D721Med (cell line): ENCODE results near the gene MXRA7.
"Not testable (repeated sequence)": the region's sequence is repeated elsewhere in the genome, so short reads cannot be mapped to it uniquely, and the experiment has no call there.

Experiments
- DNase-seq: peaks from one replicate; pipeline ENCODE4 v3.0.0; 2011; ENCODE audit warnings: low spot score; ENCODE audit not compliant: insufficient read length
- FAIRE-seq: peaks from 2 replicates; lab custom pipeline; 2011; peaks lifted over from hg19 to GRCh38; lab: Jason Lieb, UNC
- TF ChIP-seq, protein P1 (sequence below): IDR thresholded peaks from 2 replicates; pipeline ENCODE4 v1.5.1; 2012; ENCODE audit warnings: mild to moderate bottlenecking, control low read depth; ENCODE audit not compliant: insufficient read depth; ENCODE audit errors: missing control alignments

MXRA7 gene

DNA sequence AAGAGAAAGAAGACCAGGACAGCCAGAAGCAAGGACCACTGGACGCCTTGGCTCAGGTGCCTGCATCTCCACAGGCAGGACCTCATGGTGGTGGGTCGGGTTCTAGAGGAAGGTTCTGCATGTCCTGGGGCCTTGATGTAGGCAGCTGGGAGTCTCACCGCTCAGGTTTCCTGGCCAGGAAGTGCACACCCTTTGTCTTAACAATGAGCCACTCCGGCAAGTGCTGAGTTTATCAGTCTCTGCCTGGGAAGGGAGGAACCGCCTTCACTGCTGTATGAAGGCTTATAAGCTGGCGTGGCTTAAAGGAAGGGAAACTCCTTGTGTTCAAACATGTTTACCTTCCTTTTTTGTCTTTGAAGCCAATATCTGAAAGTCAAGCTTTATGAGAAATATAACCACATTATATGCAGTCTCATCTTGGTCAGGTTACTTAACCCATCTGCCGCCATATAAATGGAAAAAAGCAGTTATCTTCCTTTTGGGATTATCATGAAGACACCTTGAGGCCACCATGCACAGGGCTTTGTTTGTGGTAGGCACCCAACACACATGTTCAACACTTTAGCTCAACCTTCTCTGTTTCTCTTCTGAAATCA, 67.1 kb downstream of the MXRA7 start, which contains the start of gene ST6GALNAC1:
Gene ST6GALNAC1, minus strand, starts transcription at position 205 of the 596 bp plus-strand sequence. Its CDS starts 119 bp downstream, at position 86.
- TF ChIP-seq, protein P1, sequence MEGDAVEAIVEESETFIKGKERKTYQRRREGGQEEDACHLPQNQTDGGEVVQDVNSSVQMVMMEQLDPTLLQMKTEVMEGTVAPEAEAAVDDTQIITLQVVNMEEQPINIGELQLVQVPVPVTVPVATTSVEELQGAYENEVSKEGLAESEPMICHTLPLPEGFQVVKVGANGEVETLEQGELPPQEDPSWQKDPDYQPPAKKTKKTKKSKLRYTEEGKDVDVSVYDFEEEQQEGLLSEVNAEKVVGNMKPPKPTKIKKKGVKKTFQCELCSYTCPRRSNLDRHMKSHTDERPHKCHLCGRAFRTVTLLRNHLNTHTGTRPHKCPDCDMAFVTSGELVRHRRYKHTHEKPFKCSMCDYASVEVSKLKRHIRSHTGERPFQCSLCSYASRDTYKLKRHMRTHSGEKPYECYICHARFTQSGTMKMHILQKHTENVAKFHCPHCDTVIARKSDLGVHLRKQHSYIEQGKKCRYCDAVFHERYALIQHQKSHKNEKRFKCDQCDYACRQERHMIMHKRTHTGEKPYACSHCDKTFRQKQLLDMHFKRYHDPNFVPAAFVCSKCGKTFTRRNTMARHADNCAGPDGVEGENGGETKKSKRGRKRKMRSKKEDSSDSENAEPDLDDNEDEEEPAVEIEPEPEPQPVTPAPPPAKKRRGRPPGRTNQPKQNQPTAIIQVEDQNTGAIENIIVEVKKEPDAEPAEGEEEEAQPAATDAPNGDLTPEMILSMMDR = no peak
- DNase-seq = no peak
- FAIRE-seq = no peak

DNA sequence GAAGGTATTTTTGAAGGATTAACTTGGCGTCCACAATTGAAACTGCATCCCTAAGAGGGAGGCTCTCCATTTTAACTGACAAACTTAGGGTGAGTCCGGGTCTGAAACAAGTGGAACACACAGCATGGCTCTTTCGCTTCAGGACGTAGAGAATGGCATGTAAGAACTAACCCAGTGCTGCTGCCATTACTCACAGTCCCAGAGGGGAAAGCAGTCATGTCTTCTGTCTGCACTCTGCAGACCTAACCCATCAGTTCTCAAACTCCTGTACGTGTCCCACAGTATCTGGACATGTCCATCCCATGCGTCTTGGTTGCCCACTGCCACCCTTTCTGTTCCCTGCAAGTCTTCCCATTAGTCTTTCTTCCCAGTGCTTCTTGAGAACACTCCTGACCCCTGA, 67.8 kb downstream of the MXRA7 start:
- TF ChIP-seq, protein P1 = no peak
- DNase-seq = no peak
- FAIRE-seq = no peak

DNA sequence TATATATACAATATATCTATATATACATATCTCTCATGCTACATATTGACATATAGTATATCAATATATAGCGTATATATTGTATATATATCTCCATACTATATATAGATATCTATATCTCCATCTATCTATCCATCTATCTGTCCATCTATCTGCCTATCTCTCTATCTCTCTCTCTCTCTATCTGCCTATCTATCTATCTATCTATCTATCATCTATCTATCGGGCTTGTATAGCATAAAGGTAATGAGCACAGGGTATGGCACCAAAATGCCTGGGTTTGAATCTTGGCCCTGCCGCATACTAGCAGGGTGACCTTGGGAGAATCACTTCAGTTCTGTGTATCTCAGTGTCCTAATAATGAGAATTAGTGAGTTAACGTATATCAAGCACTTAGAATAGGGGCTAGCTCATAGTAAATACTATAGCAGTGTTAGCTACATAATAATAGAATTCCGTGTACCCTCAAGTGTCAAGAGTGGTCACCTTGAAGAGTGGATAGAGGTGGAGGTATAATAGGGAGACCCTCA, 68.7 kb downstream of the MXRA7 start:
- TF ChIP-seq, protein P1 = no peak
- no peak for DNase-seq
- FAIRE-seq = no peak

- FAIRE-seq (no peak), DNase-seq (no peak)
- TF ChIP-seq, protein P1 = no peak
These were observed 69.3 kb downstream of the MXRA7 start for GRCh38 chr17:76641501-76641900.

DNA sequence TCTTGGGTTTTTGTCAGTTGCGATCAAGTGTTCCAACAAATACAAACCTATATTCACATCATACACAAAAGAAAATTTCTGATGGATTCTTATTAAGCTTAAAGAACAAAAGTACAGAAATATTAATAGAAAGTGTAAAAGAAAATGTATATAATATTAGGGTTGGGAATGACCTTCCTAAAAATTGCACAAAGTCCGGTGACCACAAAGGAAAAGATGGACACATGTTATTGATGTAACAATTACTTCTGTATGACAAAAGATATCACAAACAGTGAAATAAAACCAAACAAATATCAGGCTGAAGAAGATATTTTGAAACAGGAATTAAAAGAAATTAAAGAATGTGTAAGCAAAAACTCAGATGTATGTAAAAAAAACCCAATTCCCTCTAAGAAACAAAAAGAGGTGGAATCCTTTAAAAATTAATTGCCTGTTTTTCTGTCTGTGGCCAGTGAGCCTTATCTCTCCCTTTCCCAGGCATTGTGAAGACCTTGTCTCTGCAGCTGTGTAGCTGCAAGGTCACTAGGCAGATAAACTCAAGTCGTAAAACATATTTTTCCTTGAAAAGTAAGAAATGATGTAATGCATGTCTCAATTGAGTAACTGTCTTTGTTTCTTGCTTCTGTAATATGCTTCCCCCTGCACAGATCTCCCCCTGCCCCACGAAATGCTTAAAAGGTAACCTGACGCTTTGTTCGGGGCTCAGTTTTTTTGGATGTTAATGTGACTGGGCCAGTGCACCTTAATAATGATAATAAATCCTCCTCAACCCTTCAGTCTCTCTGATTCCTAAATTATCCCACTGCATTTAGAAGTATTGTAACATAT, 70.0 kb downstream of the MXRA7 start:
- TF ChIP-seq, protein P1 = no peak
- DNase-seq (no peak), FAIRE-seq (no peak)

DNA sequence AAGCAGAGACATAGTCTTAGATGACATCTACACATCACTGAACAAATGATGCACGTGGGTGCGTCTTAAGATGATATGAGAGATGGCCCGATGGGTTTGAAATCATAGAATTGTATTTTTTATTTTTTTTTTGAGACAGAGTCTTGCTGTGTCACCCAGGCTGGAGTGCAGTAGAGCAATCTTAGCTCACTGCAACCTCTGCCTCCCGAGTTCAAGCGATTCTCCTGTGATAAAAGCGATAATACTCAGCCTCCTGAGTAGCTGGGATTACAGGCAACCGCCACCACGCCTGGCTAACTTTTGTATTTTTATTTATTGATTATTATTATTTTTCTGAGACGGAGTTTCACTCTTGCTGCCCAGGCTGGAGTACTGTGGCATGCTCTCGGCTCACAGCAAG, 72.5 kb downstream of the MXRA7 start:
- TF ChIP-seq, protein P1 = no peak
- FAIRE-seq (no peak), DNase-seq (no peak)

- FAIRE-seq, DNase-seq: not testable (repeated sequence)
These were observed 74.1 kb downstream of the MXRA7 start for GRCh38 chr17:76636486-76637206.
